PC-9 (cell line): Measurements from ENCODE around the gene H3-3A.

ENCODE experiments used
- EZH2 ChIP-seq: fragments of 200-600 bp; sonication (generic); IDR thresholded peaks from 2 replicates; pipeline ENCODE4 v1.8.0; 2017; ENCODE audit warnings: antibody characterized with exemption, low read depth
- TF ChIP-seq, protein P1 (sequence below): fragments of 200-600 bp; sonication (generic); conservative IDR thresholded peaks from 2 replicates; pipeline ENCODE4 v1.6.1; 2017; ENCODE audit warnings: mixed run types, antibody characterized with exemption, mild to moderate bottlenecking, moderate library complexity

DNA sequence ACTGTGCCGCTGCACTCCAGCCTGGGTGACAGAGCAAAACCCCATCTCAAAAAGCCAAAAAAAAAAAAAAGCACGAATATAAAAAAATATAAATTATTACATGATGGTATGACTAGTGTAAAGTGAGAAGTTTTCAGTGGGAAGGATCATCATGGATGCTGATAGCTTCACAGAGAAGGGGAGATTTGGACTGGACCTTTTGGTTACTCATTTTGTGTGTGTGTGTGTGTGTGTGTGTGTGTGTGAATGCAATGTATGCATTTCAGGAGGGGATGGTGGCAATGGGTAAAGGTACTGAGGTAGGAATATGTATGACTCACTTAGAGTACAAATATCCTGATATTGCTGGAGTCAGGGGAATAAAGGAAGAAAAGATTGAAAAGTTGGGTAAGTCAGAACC lies 40.7 kb upstream of the H3-3A start:
- no peak for TF ChIP-seq EZH2
- TF ChIP-seq, protein P1, sequence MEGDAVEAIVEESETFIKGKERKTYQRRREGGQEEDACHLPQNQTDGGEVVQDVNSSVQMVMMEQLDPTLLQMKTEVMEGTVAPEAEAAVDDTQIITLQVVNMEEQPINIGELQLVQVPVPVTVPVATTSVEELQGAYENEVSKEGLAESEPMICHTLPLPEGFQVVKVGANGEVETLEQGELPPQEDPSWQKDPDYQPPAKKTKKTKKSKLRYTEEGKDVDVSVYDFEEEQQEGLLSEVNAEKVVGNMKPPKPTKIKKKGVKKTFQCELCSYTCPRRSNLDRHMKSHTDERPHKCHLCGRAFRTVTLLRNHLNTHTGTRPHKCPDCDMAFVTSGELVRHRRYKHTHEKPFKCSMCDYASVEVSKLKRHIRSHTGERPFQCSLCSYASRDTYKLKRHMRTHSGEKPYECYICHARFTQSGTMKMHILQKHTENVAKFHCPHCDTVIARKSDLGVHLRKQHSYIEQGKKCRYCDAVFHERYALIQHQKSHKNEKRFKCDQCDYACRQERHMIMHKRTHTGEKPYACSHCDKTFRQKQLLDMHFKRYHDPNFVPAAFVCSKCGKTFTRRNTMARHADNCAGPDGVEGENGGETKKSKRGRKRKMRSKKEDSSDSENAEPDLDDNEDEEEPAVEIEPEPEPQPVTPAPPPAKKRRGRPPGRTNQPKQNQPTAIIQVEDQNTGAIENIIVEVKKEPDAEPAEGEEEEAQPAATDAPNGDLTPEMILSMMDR: no peak
